HepG2 (cell line): ENCODE data around the gene CRLF1. TPM values are rescaled to one million over a fixed set of nuclear protein-coding genes. Genes with fewer than 3 reads are reported as not detected.

Experiments used
- CEBPG ChIP-seq: IDR thresholded peaks from 2 replicates; pipeline ENCODE4 v1.6.1; 2016
- ELF4 ChIP-seq: sonication (generic); formaldehyde crosslinking; IDR thresholded peaks from 2 replicates; pipeline ENCODE4 v1.5.0; 2020; ENCODE audit warnings: missing genetic modification reagents, mild to moderate bottlenecking, moderate library complexity, borderline replicate concordance
- FLYWCH1 ChIP-seq: sonication (generic); formaldehyde crosslinking; IDR thresholded peaks from 2 replicates; pipeline ENCODE4 v1.8.1; 2023; ENCODE audit warnings: mild to moderate bottlenecking, missing genetic modification reagents
- HOXD1 ChIP-seq: sonication (generic); formaldehyde crosslinking; IDR thresholded peaks from 2 replicates; pipeline ENCODE4 v1.5.0; 2020; ENCODE audit warnings: missing genetic modification reagents
- KDM1A ChIP-seq: IDR thresholded peaks from 2 replicates; pipeline ENCODE4 v1.6.1; 2016; ENCODE audit warnings: missing compliant biosample characterization
- NFIC ChIP-seq: IDR thresholded peaks from 2 replicates; pipeline ENCODE4 v1.6.1; 2012; ENCODE audit warnings: mild to moderate bottlenecking, low read length, inconsistent platforms
- PHF21A ChIP-seq: sonication (generic); formaldehyde crosslinking; IDR thresholded peaks from 2 replicates; pipeline ENCODE4 v1.5.0; 2020; ENCODE audit warnings: mild to moderate bottlenecking, missing genetic modification reagents
- PPARG ChIP-seq: conservative IDR thresholded peaks from 2 replicates; pipeline ENCODE4 v1.6.1; 2016; ENCODE audit warnings: missing biosample characterization, missing genetic modification reagents
- ZBTB1 ChIP-seq: sonication (generic); formaldehyde crosslinking; IDR thresholded peaks from 2 replicates; pipeline ENCODE4 v1.4.0; 2020; ENCODE audit warnings: missing genetic modification reagents, borderline replicate concordance
- ZBTB42 ChIP-seq: sonication (generic); formaldehyde crosslinking; IDR thresholded peaks from 2 replicates; pipeline ENCODE4 v1.5.0; 2020; ENCODE audit warnings: mild to moderate bottlenecking, missing genetic modification reagents
- ZHX2 ChIP-seq, 2 experiments: sonication (generic) in 1 of 2; formaldehyde crosslinking in 1 of 2; IDR thresholded peaks; 2 replicates each; pipeline versions ENCODE4 v1.6.1 to v1.9.0; 2014 to 2022; ENCODE audit warnings: antibody characterized with exemption in 1 of 2, borderline replicate concordance in 1 of 2, inconsistent platforms in 1 of 2, low read depth in 1 of 2, missing genetic modification reagents in 1 of 2
- ZNF280B ChIP-seq: sonication (generic); formaldehyde crosslinking; IDR thresholded peaks from 2 replicates; pipeline ENCODE4 v1.5.0; 2020; ENCODE audit warnings: missing genetic modification reagents, mild to moderate bottlenecking, borderline replicate concordance
- ZNF333 ChIP-seq: sonication (generic); formaldehyde crosslinking; IDR thresholded peaks from 2 replicates; pipeline ENCODE4 v1.4.0; 2020; ENCODE audit warnings: mild to moderate bottlenecking, missing genetic modification reagents, borderline replicate concordance
- ZNF383 ChIP-seq: sonication (generic); formaldehyde crosslinking; IDR thresholded peaks from 2 replicates; pipeline ENCODE4 v1.4.0; 2020; ENCODE audit warnings: missing genetic modification reagents, mild to moderate bottlenecking, borderline replicate concordance
- ZNF737 ChIP-seq: sonication (generic); formaldehyde crosslinking; IDR thresholded peaks from 2 replicates; pipeline ENCODE4 v1.5.0; 2020; ENCODE audit warnings: missing genetic modification reagents, mild to moderate bottlenecking, borderline replicate concordance
- ZNF891 ChIP-seq: sonication (generic); formaldehyde crosslinking; IDR thresholded peaks from 2 replicates; pipeline ENCODE4 v1.5.0; 2020; ENCODE audit warnings: mild to moderate bottlenecking, missing genetic modification reagents
- polyA plus RNA-seq, 8 experiments: library from polyadenylated mRNA; depleted of rRNA in 3 of 8; stranded (reverse) in 7 of 8; unstranded in 1 of 8; fragments of >200 nt; fragmentation: Illumina TruSeq in 4 of 8; extraction: Trizol in 4 of 8; gene quantifications; 2 replicates each; pipeline versions ENCODE4 v1.2.1 to v1.2.3, GENCODE V29; 2011 to 2016; ENCODE audit warnings: low read depth in 4 of 8, missing spikeins in 1 of 8, mixed read lengths in 1 of 8; ENCODE audit not compliant: insufficient read depth in 1 of 8
- total RNA-seq, 5 experiments: library from RNA; depleted of rRNA; stranded (reverse); fragments of >200 nt; fragmentation: Illumina TruSeq; extraction: Trizol; gene quantifications; 2 replicates each; pipeline ENCODE4 v1.2.3, GENCODE V29; 2016; ENCODE audit warnings: low read depth in 1 of 5

The CRLF1 gene
- total and polyA plus RNA-seq, 2 of the 13 experiments (the other 11 are each of a cell fraction or from before 2014, with no cell fraction given) = 217 to 296 TPM

GRCh38 chr19:18571564-18572344 lies 34.8 kb downstream of the CRLF1 start, which contains the start of gene UBA52 (continued):
- TF ChIP-seq ZHX2 (IDR thresholded peaks at IDR 0.05; ENCODE audit: low read depth) = peak; percentile 100
- no peak for TF ChIP-seq ZHX2 (CRISPR knock-in tag; IDR thresholded peaks at IDR 0.05; ENCODE audit: borderline replicate concordance)
- no peak for TF ChIP-seq ZBTB1 (CRISPR knock-in tag)
- TF ChIP-seq ZNF333 = peak; percentile 86; the same call in 1 of the 2 replicates
- TF ChIP-seq ZNF891 = peak; percentile 70
- peak; percentile 80 for TF ChIP-seq PPARG (CRISPR knock-in tag)
- TF ChIP-seq HOXD1 (CRISPR knock-in tag) = peak; percentile 73; the same call in 1 of the 2 replicates
- TF ChIP-seq ZNF383 (CRISPR knock-in tag) = peak; percentile 58; the same call in 1 of the 2 replicates
- TF ChIP-seq ELF4 = peak; percentile 59; the same call in 1 of the 2 replicates
- TF ChIP-seq FLYWCH1 (CRISPR knock-in tag) = peak; percentile 74; the same call in 1 of the 2 replicates
- peak; percentile 90 for TF ChIP-seq PHF21A (CRISPR knock-in tag)
- TF ChIP-seq NFIC = no peak
- TF ChIP-seq ZNF737 (CRISPR knock-in tag) = no peak
- TF ChIP-seq KDM1A = peak; percentile 35; the same call in 1 of the 2 replicates
- TF ChIP-seq ZNF280B = no peak
- peak; percentile 84 for TF ChIP-seq CEBPG (CRISPR knock-in tag)
- TF ChIP-seq ZBTB42 (CRISPR knock-in tag) = peak; percentile 83; the same call in 1 of the 2 replicates
